Activated CD4-positive, alpha-beta T cell treated with anti-CD3 and anti-CD28 coated beads, Interleukin-2, amount 50 U/mL, for 24 hours (primary cell): Measurements from ENCODE around the gene MYO18A.

Source experiments
- DNase-seq, 2 donors: peaks; one replicate each; pipeline ENCODE4 v3.0.0-alpha.2; 2020; ENCODE audit warnings: low read depth in 1 of 2, low spot score in 1 of 2

MYO18A gene

DNA sequence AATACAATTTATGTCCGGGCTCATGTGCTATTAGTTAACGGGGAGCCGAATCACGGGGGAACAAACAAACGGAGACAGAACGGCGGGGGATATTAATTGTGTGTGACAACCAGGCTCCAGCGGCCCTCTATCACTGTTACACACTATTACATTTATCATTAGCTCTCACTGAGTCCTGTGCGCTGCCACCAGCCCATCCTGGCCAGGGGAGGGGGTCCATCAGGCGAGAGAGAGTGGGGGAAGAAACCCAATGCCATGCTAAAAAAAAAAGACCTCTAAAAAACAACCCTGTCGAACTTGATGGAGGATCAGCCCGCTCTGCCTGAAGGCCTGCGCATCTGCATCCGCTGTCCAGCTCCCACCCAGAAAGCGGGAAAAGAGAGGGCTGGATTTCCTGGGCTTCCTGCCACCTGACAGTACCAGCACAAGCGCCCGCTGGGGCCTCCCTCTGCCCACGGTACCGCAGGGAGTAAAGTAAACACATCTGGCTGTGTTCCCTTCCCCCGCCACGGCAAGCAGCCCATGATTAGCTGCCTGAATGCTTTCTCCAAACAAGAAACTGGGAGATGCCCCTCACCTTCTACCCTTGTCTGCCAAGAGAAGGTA, 95.6 kb downstream of the MYO18A start:
- no peak for DNase-seq

DNA sequence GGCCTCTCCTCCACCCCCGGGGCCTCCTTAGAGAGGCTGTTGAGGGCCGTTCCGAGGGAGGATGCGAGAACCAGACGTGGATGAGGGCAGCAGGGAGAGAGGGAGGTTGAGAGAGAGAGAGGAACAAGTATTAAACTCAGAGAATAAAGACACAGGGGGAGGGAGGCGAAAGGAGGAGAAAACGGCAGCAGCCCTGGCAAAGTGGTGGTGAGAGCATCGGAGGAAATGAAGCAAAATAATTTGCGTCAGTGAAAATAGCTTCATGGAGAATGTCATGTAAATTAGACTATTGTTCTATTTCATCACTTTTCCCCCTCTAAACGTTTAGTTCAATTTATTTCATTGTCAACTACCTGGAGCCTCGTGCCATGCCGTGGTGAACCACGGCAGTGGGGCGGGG, 99.2 kb downstream of the MYO18A start:
- no peak for DNase-seq

DNA sequence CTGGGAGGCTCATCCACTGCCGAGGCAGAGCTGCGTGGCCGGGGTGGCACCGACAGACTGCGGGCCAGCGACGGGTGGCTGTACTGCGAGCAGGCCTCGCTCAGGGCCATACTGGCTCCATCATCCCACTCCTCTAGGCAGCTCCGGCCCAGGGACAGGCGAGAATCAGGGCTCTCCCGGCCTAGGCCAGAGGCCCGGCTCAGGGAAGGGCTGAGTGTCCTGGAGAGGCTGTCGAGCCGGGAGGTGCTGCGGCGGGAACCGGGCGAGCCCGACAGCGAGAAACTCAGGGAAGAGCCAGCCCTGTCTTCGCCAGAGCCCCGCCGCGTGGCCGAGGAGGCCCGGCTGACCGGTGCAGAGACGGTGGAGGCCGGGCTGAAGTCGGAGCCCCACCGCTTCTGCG, 99.9 kb downstream of the MYO18A start:
- DNase-seq = no peak

DNA sequence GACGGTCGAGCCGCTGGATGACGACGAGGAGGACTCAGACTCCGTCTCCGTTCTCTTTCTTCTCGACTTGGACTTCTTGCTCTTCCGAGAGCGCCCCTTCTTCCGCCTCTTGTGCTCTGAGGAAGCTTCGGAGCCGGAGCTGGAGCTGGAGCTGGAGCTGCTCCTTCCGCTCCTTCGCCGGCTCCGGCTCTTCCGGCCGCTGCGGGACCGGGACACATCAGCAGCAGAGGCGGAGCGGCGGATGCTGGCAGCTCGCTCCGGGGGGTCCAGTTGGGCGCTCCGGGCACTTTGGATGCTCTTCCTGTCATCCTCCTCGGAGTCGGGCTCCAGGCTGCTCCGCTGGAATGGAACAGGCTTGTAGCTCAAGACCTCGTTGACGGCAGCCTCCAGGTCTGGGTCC, 100.3 kb downstream of the MYO18A start:
- no peak for DNase-seq

DNA sequence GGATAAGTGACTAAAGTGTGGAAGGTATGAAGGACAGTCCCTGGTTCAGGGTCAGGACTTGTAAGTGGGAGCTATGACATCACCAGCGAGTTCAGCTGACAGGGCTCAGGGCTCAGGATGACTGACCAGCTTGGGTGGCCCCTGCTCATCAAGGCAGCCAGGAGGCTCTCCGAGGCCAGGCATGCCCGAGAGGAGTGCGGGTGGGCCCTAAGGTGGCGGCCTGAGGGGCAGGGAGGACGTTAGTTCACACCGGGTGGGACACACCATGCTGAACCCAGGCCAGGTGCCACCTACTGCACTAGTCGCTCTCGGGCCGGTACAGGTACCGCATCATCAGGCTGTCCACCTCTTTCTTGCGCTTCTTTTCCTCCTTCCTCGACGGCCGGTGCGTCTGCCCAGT, 100.8 kb downstream of the MYO18A start:
- DNase-seq = no peak

DNA sequence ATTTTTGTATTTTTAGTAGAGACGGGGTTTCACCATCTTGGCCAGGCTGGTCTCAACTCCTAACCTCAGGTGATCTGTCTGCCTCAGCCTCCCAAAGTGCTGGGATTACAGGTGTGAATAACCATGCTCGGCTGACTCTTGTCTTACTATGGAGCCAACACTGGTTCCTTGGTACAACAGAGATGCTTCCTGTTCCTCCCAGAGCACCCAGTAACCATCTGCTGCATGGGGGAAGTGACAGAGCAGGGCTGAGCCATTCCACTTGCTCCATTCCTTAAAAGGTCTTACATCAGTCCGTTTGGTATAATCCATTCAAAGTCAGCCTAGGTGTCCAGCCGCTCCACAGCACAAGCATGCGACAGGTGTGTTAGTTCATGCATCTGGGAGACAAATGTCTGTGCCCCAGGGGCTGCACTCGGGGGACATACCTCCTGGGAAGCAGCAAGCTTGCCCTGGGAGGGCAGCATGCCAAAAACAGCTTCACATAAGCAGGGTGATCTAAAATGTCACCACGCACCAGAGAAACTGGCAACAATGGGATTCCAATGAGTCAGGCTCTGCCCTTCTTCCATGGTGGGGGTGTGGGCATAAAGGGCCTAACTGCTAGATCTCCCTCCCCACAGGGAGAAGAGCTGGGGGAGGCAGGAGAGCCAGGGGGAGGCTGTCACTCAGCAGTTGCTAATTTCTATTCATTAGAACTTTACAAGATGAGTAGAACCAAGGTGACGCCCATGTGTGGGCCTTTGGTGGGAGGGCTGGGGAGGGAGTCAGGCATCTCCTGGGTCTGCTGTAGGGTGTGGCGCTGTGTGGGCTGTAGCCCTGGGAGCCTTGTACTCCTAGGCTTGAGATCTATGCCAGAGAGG, 101.8 kb downstream of the MYO18A start:
- DNase-seq = no peak

DNA sequence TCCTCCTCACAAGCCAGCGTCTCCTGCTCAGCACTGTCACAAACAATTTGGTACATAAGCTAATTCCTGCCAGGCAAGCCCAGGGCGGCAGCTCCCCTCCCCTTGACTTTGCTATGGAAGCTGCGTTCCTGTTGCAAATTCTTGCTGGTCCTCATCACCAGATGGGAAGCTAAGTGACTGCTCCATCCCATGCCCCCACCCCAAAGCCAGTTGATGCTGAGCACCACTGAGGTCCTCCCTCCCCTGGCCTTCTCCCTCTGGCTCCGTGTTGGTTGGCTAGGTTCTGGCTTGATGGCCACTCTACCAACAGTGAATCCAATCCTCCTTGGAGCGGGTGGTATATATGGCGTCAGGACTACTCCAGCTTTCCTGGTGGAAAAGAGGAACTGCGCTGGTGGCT, 102.9 kb downstream of the MYO18A start:
- no peak for DNase-seq

DNA sequence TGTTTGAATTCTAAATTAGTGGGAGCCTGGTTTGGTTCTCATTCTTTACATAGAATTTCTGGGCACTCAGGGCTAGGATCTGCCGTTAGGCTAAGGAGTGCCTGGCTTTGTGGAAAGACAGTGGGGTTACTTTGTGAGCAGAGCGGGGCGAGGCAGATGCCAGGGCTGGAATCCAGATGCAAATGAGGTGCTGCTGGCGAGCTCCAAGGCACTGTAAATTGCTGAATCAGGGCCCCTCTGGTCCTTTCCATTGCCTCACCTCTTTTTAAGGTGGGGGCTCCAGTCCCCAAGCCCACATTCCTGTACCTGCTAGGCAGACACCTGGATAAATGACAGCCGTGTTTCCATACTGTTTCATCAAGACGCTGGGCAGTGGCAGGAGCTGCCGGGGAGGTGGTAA, 103.5 kb downstream of the MYO18A start:
- DNase-seq = no peak

DNA sequence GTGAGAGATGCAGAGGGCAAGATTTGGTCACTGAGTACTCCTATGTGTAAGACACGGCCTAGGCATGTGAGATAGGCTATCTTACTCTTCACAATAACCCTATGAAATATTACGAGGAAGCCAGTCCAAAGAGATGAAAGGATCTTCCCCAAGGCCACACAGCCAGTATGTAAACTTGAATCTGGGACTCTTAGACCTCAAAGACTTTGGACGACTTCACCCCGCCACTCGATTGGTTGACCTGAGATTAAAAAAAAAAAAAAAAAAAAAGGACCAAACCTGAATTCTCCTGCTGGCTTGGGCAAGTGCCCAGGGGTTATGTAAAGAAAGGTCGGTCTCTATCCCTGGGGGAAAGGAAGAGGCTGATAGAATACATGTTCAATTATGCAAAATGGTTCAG, 104.1 kb downstream of the MYO18A start:
- DNase-seq = no peak

DNA sequence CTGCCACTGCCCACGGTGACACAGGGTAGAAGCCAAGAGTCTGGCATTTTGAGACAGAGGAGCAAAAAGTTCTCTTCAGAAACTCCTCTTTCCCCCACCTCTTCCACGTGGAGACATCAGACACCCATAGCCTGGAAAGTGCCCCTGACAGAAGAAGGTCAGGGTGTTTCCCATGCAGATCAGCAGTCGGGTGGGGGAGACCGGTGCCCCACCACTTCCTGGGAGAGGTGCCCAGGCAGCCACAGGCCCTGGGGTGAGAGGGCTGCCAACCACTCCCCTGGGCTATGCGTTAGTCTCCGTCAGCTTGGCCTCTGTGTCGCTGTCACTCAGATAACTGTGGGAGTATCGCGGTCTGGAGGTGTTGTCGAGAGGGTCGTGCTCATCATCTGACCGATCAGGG, 105.7 kb downstream of the MYO18A start:
- DNase-seq = no peak

DNA sequence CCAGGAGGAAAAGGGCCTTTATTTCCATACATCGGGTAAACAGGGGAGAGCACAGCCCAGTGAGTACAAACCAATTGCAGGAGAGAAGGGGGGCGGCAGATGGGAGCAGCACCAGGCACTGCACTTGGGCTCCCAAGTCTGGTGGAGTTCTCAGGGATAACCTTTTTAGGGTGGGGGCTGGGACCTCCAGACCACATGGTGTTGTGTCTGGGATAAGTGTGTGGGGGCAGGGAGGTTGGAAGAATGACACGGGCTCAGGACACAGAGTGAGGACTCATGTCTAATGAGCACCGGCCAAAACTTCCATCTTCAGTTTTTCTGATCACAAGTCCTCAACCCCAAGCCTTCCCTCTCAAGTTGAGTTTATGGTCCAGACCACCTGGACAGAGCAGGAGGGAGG, 106.7 kb downstream of the MYO18A start:
- no peak for DNase-seq

DNA sequence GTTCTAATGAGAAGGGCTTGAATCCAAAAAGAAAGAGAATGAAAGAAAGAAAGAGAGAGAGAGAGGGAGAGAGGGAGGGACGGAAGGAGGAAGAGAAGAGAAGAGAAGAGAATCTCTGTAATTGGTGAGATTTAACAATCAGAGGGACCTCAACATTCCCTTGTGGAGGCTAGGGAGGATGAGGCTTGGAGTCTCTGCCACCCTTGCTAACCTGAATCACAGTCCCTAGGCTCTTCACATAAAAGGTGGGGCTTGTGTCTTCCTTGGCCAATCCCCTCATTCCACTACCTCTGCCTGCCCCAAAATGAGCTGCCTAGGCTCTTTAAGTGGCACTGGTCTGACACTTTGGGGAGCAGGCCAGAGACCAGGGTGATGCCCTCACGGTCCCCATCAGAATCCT, 107.2 kb downstream of the MYO18A start:
- no peak for DNase-seq

DNA sequence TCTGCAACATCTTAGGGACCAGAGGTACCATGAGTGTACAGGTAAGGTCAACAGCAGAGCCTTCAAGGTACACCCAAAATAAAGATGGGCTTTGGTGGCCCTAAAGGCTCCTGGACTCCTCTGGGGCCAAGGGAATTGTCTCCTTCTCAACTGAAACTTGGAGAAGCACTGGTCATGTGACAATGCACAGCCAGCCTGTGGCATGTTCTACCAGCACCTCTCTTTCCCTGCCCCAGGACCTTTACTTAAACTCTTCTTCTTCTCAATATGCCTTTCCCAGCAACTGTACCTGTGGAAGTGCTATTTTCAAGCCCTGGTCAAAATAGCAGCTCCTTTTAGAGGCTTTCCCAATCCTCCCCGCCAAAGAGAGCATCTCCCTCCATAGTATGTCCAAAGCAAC, 108.9 kb downstream of the MYO18A start:
- DNase-seq = no peak

DNA sequence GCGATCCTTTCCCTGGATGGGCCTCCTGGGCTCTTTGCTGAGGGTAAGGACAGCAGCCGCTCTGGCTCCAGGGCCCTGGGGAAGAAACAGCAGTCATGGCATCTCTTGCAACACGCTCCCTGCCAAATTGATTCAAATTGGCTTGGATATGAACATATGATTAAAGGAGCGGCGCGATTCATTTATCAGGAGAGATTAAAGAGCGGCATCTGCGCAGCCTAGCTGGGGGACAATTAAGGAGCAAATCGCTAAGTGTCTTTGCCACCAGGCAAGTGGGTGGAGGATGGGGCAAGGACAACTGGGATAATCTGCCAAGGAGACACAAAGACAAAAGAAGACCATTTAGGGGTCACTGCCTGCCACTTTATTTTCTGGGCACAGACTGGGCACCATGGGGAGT, 109.4 kb downstream of the MYO18A start:
- DNase-seq = no peak

DNA sequence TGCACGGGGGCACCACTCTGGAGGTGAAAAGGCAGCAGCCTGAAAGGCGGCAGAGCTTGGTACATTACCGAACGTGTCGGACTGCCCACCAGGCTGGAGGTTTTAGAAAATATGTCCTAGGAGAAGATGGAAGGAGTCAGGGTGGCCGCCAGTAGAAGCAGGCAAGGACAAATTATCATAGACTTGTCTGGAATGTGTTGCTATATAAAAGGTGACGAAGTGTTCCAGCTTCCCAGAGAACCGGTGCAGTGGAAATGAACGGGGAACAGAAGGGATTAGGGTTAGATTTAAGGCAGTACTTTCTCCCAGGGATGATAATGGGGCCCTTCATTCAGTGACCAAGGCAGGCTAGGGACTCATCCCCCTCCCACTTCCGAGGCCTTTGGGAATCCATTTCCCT, 109.9 kb downstream of the MYO18A start:
- DNase-seq = no peak

DNA sequence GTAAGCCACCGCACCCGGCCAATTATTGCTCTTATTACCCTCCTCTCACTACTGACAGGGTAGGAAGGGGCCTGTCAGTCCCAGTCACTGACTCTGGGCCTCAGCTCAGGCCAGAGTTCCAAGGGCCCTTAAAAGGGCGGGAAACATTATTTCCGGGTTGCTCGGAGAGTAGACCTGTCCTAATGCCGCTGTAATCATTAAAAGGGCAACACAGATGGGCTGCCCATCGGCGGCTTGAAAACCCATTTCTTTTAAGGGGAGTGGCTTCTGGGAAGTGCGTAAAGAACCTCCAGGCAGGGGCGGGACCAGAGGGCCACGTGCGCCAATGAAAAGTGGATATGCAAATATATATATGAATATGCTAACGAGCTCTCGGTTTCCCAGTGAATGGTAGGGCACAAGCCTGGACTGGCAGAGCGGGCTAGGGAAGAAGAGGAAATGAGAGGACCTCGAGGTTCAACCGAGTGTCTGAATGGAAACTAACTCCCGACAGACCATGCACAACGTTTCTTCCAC, 110.6 kb downstream of the MYO18A start:
- no peak for DNase-seq

DNA sequence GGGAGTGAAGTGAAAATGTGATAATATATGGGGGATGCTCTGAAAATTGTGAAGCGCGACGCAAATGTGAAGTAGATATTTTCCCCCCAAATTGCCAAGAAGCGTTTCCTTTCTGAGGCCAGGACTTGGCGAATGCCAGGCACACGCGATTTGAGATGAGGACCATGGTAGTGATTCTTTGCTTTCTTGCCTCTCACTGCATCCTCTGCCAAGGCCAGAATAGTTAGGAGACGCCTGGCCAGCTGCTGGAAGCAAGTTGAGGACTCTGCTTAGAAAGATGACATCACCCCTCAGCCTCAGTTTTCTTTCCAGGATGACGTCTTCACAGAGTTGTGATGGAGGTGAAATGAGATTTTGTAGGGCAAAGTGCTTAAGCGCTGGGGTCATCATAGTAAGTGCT, 111.4 kb downstream of the MYO18A start:
- no peak for DNase-seq

DNA sequence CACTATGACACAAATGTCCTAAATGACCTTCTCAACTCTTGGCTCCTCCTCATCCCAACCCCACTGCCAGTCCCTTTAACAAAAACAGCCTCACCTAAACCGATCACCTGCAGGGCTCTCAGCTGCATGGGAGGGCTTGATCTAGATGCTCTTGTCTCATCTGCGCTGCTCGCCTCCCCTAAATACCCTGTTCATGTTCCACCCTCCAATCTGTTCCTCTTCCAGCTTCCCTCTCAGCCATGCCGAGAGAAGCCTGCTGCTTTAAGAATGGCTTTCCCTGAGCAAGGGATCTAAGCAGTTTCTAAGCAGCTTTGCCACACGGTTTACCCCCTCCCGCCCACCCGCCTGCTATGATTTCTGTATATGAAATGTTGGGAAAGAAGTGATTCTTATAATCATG, 113.6 kb downstream of the MYO18A start:
- no peak for DNase-seq

DNA sequence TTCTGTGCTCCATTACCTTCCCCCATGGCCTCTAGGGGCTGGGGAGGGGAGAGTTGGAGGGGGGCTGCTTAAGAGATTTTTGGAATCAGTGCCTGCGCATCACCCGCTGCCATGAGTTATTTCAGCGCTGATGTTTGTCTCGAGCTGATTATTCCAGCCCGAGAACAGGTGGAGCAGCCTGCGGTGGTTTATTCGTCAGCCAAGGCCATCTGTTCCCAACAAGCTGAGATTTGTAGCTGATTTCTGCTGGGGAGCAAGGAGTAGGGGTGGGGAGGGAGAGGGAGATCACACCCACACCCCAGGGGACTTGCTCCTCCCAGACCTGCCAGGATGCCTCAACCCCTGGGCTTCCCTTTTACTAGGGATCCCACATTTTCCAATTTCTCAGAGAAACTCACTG, 114.2 kb downstream of the MYO18A start:
- DNase-seq = no peak

DNA sequence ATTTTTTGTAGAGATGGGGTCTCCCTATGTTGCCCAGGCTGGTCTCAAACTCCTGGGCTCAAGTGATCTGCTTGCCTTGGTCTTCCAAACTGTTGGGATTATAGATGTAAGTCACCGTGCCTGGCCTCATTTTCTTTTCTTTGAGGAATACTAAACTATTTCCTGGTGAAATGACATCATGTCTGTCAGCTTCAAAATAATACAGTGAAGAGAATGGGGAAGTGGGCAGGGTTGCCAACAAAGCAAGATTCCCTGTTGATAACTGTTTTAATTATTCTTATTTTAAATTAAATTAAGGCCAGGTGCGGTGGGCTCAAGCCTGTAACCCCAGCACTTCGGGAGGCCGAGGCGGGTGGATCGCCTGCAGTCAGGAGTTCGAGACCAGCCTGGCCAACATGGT, 116.2 kb downstream of the MYO18A start:
- no peak for DNase-seq

DNA sequence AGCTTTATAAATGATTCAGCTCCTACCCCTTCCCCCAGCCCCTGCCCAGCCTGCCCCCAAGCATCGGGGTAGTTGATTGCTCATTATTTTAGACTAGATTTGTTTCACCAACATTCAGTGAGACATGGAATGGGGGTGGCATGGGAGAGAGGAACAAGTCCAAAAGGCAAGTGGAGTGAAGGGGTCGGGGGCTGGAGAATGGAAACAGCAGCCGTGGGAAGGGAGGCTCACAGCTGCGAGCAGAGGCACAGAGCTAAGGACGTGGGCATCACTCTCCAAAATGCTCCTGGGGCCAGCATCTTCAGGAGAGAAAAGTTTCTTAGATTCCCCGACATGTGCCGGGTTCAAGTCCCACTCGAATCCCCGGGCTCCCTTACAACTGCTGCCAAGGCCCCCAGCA, 118.0 kb downstream of the MYO18A start:
- DNase-seq = no peak

DNA sequence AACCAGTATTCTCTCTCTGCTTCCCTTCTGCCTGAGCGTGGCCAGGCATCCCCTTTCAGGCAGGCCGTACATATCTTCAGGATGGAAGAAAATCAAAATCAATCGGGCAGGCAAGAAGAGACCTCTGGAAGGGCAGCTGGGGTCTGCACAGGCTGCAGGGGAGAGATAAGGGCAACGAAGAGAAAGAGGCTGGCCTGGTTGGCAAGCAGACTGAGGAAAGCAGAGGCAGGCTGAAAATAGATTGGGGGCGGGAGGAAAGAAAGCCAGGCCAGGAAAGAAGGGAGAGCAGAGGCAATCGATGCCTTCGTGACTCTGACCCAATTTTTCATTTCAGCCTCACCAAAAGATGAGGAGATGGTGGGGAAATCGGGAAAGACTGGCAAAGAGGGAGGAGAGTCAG, 119.2 kb downstream of the MYO18A start:
- no peak for DNase-seq

DNA sequence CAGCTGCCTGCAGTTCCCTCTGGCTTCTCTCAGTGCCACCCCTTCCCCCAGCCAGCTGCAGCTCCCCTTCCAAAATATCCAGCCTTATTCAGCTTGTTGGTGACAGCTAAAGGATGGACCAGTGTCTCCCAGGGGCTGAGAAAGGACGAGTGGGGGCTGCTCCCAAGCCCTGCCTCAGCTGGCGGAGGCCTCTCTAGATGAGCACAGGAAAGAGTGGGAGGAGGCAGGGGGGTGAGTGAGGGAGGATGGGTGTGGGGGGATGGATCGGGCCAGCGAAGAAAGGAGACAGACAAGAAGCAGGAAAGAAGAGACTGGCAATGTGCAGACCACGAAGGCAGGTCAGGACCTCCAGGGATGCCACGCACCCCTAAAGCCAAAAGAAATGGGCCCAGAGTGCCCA, 119.7 kb downstream of the MYO18A start:
- DNase-seq = no peak
